GM15510 (cell line): ENCODE measurements around the gene SPOUT1.

Experiments used
- POLR2A ChIP-seq: IDR thresholded peaks from 3 replicates; pipeline ENCODE4 v1.6.1; 2011; ENCODE audit warnings: borderline replicate concordance; ENCODE audit not compliant: insufficient read length; ENCODE audit errors: extremely low read depth

The SPOUT1 gene, protein sequence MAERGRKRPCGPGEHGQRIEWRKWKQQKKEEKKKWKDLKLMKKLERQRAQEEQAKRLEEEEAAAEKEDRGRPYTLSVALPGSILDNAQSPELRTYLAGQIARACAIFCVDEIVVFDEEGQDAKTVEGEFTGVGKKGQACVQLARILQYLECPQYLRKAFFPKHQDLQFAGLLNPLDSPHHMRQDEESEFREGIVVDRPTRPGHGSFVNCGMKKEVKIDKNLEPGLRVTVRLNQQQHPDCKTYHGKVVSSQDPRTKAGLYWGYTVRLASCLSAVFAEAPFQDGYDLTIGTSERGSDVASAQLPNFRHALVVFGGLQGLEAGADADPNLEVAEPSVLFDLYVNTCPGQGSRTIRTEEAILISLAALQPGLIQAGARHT

DNA sequence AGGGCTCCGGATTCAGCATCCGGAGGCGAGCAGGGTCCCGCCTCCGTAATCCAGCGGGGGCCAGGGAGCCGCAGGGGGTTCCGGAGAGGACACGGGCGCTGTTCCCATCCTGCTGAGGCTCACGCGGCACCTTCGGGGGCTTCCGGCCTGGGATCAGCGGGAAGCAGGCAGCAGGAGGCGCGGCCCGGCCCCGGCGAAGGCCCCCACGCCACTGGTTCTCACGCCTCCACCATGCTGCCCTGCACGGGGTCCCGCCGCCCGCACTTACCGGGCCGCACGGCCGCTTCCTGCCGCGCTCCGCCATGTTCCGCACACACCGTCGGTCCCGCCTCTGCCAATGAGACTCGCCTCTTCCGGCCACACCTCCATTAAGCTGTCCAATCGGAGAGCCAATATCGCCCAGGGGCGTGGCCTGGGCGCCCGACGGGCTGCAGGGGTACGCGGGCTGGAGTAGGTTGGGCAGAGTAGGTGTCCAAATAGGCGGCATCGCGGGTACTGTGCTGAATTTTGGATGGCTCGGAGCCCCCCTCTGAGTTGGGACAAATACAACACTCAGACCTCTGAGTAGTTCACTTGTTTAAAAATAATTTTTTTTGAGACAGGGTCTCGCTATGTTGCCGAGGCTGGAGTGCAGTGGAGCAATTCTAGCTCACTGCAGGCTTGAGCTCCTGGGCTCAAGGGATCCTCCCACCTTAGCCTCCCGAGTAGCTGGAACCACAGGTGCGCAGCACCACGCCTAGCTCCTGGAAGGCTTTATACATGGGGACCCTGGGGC lies at the start of gene SPOUT1:
Gene SPOUT1, minus strand, starts transcription at position 318 of the 775 bp plus-strand sequence. Its CDS starts 14 bp downstream, at position 304.
- TF ChIP-seq POLR2A, result peak; percentile 95

DNA sequence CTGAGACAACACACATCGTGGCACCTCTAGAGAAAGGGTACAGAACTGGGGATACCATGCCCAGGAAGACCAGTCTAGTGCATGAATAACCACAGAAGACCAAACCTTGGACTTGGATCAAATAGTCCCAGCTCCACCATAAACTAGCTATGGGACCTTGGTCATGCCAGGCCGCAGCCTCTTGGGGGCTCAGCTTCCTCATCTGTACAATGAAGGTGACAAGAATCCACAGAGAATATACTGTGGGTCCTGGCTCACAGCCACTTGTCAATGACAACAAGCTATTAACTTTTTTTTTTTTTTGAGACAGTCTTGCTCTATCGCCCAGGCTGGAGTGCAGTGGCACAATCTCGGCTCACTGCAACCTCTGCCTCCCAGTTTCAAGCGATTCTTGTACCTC lies 48.3 kb upstream of the SPOUT1 start:
- no peak for TF ChIP-seq POLR2A

DNA sequence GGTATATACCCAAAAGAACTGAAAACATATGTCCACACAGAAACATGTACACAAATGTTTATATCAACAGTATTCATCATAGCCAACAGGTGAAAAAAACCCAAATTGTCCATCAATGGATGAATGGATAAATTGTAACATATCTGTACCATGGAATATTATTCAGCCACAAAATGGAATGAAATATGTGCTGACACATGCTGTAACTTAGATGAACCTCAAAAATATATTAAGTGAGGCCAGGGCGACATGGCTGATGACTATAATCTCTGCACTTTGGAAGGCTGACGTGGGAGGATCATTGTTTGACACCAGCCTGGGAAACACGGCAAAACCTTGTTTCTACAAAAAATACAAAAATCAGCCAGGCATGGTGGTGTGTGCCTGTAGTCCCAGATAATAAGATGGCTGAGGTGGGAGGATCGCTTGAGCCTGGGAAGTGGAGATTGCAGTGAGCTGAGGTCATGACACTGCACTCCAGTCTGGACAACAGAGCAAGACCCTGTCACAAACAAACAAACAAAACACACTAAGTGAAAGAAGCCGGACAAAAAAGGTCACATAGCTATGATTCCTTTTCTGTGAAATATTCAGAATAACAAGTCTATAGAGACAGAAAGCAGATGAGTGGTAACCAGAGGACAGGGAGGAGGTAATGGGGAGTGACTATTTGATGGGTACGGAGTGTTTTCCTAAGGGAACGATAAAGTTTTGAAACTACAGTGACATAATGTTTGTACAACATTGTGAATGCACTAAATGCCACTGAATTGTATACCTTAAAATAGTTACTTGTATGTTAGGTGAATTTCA lies 40.7 kb upstream of the SPOUT1 start:
- no peak for TF ChIP-seq POLR2A

DNA sequence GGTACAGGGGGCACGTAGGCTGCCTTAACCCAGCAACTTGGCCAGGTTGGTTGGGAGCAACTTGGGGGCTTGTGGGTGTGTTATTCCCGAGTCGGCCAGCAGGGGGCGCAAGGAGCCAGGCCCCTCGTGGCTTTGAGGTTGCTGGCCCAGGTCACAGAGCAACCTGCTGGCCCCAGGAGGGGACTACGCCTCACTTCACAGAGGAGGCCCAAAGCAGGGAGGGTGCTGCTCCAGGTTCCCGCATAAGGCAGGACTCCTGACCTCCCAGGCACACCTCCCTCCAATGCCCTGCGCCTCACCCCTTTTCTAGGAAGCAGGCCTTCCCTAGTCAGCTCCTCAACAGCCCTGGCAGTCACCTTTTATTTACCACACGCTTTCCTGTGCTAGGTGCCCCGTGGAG lies 34.1 kb upstream of the SPOUT1 start:
- TF ChIP-seq POLR2A, result no peak

DNA sequence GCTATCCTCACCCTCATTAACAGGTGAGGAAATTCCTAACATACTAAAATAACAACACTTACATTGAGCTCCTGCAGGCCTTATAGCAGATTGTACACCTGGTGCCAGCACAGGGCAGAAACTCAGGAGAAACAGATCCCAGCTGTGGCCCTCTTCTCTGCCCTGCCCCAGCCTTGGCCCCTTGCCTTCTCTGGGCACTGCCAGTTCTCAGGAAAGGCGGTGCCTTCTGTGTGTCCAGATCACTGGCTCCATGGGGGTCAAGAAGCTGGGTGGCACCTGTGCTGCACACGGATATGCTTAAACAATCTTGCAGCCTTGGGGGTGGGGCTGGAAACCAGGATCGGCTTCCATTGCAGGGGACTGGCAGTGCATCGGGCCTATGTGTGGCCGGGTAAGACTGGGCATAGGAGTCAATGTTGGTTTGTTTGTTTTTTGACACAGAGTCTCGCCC lies 32.8 kb upstream of the SPOUT1 start:
- TF ChIP-seq POLR2A, result no peak

DNA sequence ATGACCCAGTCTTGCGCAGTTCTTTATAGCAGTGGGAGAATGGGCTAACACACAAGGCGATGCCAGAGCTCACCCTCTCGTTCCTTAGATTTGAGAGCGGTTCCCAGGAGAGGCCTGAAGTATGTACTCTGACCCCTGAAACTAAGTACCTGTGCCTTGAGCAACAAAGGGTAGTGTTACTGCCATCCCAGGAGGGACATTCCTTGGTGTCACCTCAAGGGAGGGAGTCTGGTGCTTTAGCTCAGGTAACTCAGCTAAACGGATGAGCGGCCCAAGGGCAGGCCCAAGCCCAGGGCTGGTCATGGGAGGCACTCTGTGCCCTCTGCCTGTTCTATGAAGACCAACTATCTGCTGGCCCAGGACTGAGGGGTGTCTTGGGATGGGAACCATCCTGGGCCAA lies 31.9 kb upstream of the SPOUT1 start:
- no peak for TF ChIP-seq POLR2A

DNA sequence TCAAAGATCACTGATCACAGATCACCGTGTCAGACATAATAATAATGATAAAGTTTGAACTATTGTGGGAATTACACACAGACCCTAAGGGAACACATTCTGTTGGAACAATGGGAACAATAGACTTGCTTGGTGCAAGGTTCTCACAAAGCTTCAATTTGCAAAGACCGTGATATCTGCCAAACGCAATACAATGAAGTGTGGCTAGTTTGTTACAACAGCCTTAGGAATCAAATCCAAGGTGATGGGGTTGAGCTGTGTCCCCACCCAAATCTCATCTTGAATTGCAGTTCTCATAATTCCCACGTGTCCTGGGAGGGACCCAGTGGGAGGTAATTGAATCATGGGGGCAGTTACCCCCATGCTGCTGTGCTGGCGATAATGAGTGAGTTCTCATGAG lies 31.3 kb upstream of the SPOUT1 start:
- no peak for TF ChIP-seq POLR2A

DNA sequence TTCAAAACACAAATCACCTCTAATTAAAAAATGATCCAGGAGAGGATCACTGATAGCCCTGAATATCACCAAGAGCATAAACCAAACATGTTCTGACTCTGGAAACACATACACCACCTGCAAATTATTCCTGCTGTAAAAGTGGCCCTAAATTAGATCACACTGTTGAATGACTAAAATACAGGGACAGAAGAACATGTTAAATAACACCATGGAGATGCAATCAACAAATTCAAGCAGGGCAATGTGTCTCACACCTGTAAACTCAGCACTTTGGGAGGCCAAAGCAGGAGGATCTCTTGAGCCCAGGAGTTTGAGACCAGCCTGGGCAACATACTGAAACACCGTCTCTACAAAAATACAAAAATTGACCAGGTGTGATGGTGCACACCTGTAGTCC lies 18.2 kb upstream of the SPOUT1 start:
- no peak for TF ChIP-seq POLR2A

DNA sequence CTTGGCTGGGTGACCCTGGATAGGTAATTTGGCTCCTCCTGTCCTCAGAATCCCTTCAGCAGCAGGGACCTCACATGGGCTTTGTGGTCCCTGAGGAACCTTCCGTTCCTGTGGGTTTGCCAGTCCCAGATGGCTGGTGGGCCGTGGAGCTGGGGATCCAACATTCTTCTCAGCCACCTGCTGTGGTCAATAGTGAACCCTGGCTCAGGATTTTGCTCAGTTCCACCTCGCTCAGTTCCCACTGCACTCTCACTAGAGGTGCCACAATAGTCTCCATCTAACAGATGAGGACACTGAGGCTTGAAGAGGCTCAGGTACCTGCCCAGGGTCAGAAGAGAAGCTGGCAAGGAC lies 17.1 kb upstream of the SPOUT1 start:
- TF ChIP-seq POLR2A, result no peak

DNA sequence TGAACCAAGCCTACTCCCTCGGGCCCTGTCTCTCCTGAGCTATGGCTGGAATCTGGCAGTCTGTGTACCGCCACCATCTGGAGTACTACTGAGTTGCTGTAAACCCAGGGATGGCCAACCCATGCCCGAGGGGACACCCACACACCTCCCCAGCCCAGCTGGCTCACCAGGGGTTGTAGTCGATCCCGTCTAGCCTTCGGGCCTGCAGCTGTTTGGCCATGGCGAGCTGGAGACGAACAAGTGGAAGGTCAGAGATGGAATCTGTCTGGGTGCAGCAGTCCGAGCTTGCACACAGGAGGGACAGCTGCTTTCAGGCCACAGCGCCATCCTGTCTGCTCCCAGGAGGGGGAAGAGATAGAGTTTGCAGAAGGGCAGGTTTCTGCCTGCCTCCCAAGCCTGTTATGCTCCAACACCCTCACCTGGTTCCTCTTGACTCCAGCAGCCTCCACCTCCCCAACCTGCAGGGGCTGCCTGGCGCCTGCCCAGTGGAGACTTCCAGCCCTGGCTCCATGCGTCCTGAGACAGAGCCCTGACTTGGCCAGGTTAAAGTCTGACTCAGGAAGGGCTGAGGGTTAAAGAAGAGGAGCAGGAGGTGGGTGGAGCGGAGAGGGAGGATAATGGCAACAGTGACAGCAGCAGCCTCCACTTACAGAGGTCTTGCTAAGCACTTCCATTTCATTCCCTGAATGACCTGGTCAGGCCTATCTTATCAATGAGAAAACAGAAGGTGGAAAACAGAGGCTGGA lies 15.8 kb upstream of the SPOUT1 start:
- TF ChIP-seq POLR2A, result no peak

DNA sequence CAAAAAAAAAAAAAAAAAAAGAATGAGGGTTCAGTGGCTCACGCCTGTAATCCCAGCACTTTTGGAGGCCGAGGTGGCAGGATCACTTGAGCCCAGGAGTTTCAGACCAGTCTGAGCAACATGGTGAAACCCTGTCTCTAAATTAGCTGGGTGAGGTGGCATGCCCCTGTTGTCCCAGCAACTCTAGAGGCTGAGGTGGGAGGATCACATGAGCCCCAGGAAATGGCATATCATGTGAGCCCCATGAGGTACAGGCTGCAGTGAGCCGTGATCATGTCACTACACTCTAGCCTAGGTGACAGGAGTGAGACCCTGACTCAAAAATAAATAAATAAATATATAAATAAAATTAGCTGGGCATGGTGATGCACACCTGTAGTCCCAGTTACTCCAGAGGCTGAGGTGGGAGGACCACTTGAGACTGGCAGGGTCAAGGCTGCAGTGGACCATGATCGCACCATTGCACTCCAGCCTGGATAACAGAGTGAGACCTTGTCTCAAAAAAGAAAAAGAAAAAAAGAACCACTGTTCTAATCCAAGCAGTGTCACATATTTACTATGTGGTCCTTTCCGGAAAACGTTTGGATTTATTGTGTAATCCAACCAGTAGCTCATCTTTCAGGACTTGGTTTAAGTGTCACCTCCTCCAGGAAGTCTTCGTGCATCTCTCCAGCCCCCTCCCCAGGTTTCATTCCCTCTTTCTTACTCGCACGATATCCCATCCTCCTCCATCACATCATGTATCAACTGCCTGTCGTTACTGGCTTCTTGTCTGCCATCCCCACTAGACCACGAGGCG lies 12.3 kb upstream of the SPOUT1 start:
- no peak for TF ChIP-seq POLR2A

DNA sequence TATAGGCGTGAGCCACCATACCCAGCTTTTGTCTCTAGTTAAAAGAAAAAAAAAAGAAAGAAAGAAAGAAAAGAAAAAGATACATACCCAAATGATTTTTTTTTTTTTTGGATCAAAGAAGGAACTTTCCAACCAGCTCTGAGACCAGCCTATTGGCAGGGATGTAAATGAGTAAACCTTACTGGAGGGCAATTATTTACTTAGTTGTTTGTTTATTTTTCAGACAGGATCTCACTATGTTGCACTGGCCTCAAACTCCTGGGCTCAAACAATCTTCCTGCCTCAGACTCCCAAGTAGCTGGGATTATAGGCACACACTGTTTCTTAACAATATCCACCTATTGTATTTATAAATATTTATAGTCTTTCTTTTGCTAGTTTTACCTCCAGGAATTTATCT lies 10.9 kb upstream of the SPOUT1 start:
- TF ChIP-seq POLR2A, result no peak

DNA sequence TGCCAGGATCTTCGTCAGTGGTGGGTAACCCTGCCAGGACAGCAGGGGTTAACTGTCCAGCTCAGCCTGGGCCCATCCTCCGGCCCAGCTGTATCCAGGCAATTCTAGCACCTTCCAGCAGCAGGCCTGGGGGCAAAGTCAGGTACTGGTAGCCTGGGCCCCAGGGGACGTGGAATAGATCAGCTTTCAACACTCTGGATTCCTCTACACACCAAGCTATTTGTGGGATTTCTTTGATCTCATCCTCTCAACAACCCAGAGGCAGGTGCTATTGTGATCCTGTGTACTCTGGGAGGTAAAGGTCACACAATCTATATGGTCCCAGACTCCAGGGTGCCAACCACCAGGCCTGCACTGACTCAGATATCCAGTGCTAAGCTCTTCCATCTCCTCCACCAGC lies 8.7 kb upstream of the SPOUT1 start:
- TF ChIP-seq POLR2A, result no peak
